Measurements from ENCODE around the gene GPR63. TPM values are rescaled to one million over a fixed set of nuclear protein-coding genes. Genes with fewer than 3 reads are reported as not detected.

Gene GPR63
- total and polyA plus RNA-seq, 2 of the 4 experiments (the other 2 are of a cell fraction): 0.36 to 0.44 TPM

- Histone ChIP-seq H3K23ac (ENCODE audit: low read depth, low read length) (no peak overlapping the region), H4K91ac (ENCODE audit: insufficient read depth, low read depth, low read length) (no peak overlapping the region), H3K56ac (ENCODE audit: extremely low read depth, insufficient read depth, low read length) (no peak overlapping the region), H4K20me1 (ENCODE audit: insufficient read depth, low read length) (no peaks in the 10 kb centered on the region), H4K8ac (ENCODE audit: low read depth in 2 of 2, low read length in 2 of 2) (no peak overlapping the region), H3K27me3 (ENCODE audit: control insufficient read depth, insufficient read depth, low read length) (peaks cover 2% of the 10 kb centered on the region; the same call in 1 of the 2 replicates), H2AK5ac (ENCODE audit: low read depth, low read length) (no peak overlapping the region), H4K5ac (ENCODE audit: low read depth, low read length) (no peak overlapping the region), H3K14ac (replicated peaks; ENCODE audit: low read depth, low read length) (no peak overlapping the region), H3K36me3 (ENCODE audit: control insufficient read depth, insufficient read depth, low read length) (no peaks in the 10 kb centered on the region), H3K9me1 (ENCODE audit: insufficient read depth, low read length) (no peaks in the 10 kb centered on the region), H3K79me1 (ENCODE audit: low read depth in 1 of 2, low read length in 2 of 2) (no peaks in the 10 kb centered on the region), H3K4ac (ENCODE audit: low read depth, low read length) (no peak overlapping the region), H3K4me2 (ENCODE audit: low read depth, low read length) (no peak overlapping the region), H3K4me1 (ENCODE audit: control insufficient read depth, insufficient read depth, low read length) (no peaks in the 10 kb centered on the region), H2AFZ (replicated peaks; ENCODE audit: low read length, poor library complexity) (no peak overlapping the region), H3K27ac (ENCODE audit: insufficient read depth, low read length) (no peak overlapping the region), H2BK120ac (ENCODE audit: low read depth, low read length) (no peak overlapping the region), H2AK9ac (replicated peaks; ENCODE audit: low read depth, low read length, poor library complexity) (no peak overlapping the region), H3K4me3 (ENCODE audit: insufficient read depth, low read depth, low read length) (no peak overlapping the region), H3K9me3 (ENCODE audit: control insufficient read depth, insufficient read depth, low read length) (no peaks in the 10 kb centered on the region), H2BK15ac (ENCODE audit: low read depth, low read length) (no peak overlapping the region), H3K18ac (ENCODE audit: low read depth, low read length) (no peak overlapping the region), H2BK5ac (ENCODE audit: low read depth, low read length, poor library complexity, severe bottlenecking) (no peak overlapping the region), H2BK20ac (ENCODE audit: low read depth, low read length) (no peak overlapping the region), H3K9ac (ENCODE audit: low read depth, low read length) (no peak overlapping the region)
- ChIA-PET POLR2A (ENCODE audit: unreplicated experiment) (no interaction called here), CTCF (no interaction called here)
- dilution Hi-C loops (cut with HindIII; ENCODE audit: low sequenced_read_pairs, unreplicated experiment) (no loop called here), intact Hi-C loops (cut with micrococcal nuclease) (no loop called here), in situ Hi-C loops (cut with MboI; ENCODE audit: low sequenced_read_pairs) (no loop called here)
- ATAC-seq (ENCODE audit: low read depth): no peak
- TF ChIP-seq CTCF (conservative IDR thresholded peaks at IDR 0.05; ENCODE audit: low read depth, low read length) (no peak), RAD21 (IDR thresholded peaks at IDR 0.05; ENCODE audit: low read length) (no peak), SMC3 (IDR thresholded peaks at IDR 0.05; ENCODE audit: low read depth, low read length) (no peak), BHLHE40 (IDR thresholded peaks at IDR 0.05; ENCODE audit: low read depth, low read length) (no peak)
- 90% methylated on average over 2 of the region's 3 CpGs; no CpG with 5 or more reads in 1 of the 2 experiments for WGBS, 2 experiments (ENCODE audit: extremely low coverage in 2 of 2, insufficient read length in 1 of 2)
- DNase-seq: no peak
- no TSS peak for BruUV-seq (replicated peaks)
Measured at GRCh38 chr6:96852605-96853004, 15.3 kb upstream of the GPR63 start.
